OCI-LY1 (cell line): Measurements from ENCODE around the gene RBMS3.

Experiments
- CTCF ChIP-seq: fragments of 200-600 bp; sonication (generic), shearing (Covaris generic); IDR thresholded peaks from 2 replicates; pipeline ENCODE4 v1.5.1; 2017; ENCODE audit warnings: mild to moderate bottlenecking, antibody characterized with exemption, low read length, moderate library complexity, mixed read lengths
- EZH2 ChIP-seq: fragments of 200-600 bp; sonication (generic), shearing (Covaris generic); IDR thresholded peaks from 2 replicates; pipeline ENCODE4 v1.8.0; 2017; ENCODE audit warnings: borderline replicate concordance, mixed run types, mild to moderate bottlenecking, antibody characterized with exemption, low read length, moderate library complexity, mixed read lengths

DNA sequence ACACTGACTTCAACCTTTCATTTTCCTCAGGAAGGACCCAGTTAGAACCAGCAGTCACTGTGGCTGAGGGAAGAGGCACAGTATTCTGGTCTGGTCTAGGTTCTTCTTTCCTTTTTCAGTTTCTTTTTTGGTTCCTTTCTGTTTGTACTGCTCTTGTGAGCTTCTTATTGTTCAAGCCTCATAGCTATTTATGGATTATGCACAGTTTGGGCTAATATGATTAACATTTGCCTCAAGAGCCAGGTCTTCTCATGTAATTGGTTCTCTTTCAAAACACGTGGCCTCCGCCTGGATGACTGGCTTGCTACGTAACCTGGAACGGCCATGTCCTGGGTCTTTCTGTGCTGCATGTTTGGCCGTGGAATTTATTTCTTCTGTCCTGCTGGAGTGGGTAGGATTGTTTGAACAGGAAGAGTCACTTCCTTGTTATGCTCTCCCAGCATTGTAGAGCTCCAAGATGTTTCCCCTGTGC lies 43.3 kb downstream of the RBMS3 start:
- TF ChIP-seq CTCF, result no peak
- TF ChIP-seq EZH2, result no peak
